ENCODE results near the gene SULF2.

SULF2 gene

DNA sequence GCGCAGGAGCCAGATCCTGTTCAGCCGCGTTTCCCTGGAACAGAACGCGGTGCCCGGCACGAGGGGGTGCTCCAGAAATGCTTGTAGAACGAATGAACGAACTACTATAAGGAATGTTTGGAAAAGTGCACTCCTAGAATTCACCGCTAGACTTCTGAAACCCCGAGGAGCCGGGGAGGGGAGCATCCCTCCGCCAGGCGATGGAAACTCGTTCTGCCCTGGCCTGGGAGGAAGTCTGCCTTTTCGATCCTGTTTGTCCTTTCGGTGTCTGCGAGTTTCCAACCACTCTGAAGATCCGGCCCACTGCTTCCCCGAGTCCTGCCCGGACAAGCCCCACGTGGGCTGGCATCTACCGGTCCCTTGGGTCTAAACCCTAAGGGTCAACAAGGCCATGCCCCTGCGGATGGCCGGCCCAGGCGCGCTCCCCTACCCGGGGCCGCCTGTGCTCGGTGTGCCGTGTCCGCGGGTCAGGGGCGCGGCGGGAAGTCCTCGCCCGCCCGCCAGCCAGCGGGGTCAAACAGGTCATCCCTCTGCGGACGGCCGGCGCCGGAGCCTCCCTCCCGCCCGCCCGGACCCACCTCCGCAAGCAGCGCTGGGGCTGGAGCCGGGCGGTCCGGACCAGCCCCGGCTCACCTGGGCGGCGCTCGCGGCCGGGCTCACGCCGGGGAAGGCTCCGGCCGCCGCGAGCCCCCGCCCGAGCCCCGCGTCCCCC is 526 bp downstream of the SULF2 start:
- no peak for DNase-seq (ENCODE audit: low read depth)

DNA sequence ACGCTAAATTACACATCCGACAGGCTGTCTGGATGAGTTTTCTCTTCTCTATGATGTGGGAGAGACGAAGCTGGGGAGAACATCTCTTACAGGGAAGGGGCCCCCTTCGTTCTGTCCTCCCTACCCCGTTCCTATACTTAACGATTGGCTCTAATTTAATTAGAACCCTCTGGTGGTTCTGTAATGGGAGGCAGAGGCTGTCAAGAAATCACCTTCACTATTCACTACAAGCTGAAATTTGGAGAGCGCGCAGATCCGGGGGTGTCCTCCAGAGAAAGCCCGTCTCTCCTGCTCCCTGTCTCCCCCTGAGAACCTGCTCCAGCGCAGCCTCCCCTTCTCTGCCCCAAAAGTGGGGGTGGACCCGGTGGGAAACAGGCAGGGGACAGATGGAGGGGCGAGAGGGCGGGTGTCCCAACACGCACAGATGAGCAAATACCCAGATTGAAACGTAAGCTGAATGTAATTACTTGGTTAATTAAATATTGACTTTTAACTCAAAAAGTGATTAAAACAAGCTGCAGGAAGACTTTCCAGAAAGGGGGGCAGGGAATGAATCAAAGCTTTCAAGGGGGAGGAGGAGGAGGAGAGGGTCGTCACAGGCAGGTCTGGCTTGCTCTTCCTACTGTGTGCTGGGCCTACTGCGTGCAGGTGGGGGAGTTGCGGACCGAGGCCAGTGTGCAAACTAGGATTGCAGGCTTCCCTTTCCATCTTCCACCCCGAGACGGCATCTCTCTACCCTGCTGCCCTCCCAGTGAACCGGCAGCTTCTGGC is 1.3 kb downstream of the SULF2 start:
- no peak for DNase-seq (ENCODE audit: low read depth)

DNA sequence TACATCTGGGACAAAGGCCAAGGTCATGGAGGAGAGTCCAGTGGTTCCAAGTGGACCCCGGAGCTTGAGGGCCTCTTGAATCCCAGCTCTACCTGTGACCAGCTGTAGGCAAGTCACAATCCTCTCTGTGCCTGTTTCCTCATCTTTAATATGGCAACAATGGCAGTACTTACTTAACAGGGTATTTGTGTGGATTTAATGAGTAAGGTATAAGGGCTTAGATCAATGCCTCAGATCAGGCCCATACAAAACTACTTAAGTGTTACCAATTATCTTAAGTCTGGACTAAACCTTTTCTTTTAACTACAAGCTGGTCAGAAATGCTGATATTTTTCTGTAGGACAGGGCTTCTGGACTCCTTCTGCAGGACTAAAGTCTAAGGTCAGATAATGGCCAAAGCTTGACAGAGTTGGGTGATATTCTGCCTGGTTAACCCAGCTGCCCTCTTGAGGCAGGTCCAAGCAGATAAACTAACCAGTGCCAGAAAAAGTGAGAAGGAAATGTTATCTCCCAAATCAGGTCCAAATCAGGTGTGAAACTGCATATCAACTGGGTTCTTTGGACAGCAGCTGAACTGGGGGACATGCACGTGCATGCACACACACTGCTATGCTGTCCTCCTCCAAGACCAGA is 2.2 kb downstream of the SULF2 start:
- no peak for DNase-seq (ENCODE audit: low read depth)

DNA sequence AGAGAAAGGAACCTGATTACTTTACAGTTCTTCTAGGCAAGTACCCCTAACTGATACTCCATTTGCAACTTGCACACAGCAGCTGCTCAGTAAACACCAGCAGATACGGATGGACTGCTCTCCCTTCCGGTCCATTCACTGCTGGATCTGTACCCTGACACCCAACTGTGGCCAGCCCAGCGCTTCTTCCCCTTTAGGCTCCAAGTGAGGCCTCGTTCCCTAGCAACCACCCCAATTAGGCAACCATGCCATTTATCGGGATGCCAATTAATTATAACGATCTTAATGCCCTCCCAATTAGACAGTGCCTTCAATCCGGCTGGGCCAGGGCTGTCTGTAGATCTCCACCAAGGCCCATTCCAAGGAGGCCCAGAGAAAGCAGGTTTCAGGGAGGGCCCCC is 3.2 kb downstream of the SULF2 start:
- DNase-seq (ENCODE audit: low read depth) = no peak

DNA sequence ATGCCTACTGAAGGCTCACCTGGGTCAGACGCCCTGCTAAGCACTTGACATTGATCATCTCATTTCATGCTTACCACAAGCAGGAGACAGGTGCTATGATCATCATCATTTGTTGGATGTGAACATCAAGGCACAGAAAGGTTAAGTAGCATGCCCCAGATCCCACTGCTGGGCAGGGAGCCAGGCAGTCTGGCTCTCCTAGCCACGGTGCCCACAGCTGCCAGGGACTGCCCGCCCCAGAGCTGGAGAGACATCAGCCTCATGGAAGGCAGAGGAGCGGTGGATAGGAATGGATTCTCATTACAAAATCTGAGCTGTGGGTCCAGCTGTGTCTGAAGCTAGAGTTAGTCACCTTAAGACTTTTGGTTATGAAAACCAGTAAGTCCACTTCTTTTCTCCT is 3.6 kb downstream of the SULF2 start:
- no peak for DNase-seq (ENCODE audit: low read depth)

DNA sequence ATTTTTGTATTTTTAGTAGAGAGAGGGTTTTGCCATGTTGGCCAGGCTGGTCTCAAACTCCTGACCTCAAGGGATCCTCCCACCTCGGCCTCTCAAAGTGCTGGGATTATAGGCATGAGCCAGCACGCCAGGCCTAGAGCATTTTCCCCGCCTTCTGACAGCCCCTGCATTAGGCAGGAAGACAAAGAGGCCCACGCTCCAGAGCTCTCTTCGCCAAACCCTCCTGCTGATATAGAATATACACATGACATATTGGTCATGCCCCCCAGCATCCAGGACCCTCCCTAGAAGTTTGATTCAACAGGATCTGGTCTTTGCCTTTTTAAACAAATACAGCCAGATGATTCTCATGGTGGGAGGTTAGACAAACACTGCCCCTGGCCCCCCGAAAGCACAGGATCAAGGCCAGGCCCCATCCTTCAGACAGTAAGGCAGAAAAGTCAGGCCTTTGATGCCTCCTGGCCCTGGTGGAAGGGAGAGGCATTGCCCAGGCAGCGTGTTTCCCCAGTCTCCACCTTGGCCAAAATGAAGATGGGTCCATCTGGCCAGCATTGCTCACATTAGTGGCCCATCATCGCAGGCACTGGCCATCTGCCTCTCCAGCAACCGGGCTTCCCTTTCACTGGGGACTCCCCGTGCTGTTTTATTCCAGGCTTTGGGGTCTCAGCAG is 4.4 kb downstream of the SULF2 start:
- no peak for DNase-seq (ENCODE audit: low read depth)

DNA sequence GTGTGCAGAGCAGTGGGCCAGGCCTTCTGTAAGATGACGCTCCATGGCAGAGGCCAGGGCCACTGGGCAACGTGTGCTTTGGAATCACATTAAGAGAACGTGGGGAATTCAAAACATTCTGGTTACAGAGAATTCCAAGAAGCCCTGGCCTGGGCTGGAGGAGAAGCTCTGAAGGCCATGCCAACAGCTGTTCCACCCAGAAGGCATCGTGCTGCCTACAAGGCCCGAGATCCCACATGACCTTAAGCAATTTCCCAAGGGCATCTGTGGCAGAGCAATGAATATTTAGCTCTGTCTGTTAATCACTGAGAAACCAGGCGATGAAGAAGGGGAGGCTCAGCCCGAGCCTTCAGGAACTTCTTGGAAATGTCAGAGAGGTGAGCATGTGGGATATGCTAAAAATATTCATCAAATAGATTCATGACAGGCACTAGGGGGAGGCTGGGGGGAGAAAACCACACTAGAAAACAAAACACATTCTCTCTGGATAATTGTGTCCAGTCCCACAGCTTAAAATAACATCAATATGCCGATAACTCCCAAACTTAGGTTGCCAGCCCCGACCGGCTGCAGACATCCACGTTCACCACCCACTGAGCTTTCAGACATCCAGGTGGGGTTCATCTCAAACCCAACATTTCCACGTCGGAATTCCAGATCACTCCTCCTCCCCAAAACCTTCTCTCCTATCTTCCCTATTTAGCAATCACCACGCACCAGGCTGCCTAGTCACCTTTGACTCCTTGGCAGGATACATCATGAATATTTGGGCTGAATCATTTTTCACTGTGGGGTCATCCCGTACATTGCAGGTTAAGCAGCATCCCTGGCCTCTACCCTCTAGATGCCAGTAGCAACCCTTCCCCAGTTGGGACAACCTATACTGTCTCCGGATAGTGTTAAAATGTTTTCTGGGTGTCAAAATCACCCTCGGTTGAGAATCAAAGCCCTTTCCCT is 6.6 kb downstream of the SULF2 start:
- DNase-seq (ENCODE audit: low read depth) = no peak

DNA sequence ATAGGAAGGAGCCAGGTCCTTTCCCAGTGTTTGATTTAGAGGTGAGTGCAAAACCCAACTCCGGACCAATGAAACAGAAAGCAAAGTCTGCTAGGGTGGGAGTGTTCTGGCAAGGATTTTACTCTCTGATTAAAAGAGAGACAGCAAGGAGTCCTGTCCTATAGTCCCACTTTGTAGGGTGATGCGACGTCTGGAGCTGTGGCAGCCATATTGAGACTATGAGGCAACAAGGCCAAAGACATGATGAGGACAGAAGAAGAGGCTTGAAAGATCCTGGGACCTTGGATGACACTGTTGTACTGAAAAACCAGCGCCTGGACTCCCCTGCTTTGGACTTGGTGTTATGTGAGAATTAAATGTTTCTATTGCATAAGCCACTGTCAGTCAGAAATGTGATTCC is 8.1 kb downstream of the SULF2 start:
- DNase-seq (ENCODE audit: low read depth) = no peak

DNA sequence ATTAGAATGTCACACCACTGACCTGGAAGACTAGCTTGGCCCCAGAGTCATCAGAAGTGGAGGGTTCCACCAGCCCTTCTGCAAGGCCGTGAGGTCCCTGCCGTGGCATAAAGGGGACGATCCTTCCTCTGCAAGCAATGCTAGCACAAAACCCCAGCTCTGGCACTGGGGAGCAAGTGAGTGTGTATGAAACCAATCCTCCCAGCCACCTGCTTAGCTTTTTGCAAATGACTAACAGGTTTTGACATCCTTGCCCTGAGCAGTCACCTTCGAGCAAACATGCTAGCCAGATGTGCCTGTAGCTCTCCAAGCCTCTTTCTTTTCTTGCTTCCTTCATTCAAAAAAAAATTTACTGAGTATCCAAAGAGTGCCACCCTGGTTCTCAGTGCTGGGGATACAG is 8.6 kb downstream of the SULF2 start:
- DNase-seq (ENCODE audit: low read depth) = no peak

DNA sequence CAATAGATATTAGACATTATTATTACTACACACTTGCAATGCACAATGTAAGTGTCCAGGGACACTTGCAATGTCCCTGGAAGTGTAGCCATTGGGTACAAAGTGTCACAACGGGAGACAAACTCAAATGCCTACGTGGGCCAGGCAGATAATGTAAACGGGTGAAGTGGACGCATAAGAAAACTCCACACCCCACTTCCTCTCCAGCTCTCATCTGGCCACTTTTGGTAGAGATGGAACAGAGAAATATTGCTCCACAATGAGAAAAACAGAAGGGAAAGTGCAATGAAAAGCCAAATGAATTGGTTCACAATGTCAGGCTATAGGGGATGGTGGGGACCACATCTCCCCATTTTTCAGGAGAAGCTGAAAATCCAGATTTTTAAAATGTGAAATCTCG is 9.4 kb downstream of the SULF2 start:
- no peak for DNase-seq (ENCODE audit: low read depth)

DNA sequence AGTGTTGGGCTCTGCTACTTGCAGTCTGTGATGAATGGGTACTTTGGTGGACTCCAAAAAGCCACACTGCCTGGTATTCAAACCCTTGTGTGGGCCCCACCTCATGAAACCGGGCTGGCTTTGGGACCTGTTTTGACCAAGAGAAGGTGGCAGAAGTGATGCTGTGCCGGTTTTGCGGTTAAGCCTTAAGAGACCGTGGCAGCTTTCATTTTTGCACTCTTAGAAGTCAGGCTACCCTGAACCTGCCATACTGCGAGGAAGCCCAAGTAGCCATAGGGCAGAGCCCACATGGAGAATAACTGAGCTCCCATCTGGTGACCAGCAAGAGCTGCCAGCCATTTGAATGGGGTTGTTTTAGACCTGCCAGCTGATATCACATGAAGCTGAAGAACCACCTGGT is 10.2 kb downstream of the SULF2 start:
- DNase-seq (ENCODE audit: low read depth) = no peak

DNA sequence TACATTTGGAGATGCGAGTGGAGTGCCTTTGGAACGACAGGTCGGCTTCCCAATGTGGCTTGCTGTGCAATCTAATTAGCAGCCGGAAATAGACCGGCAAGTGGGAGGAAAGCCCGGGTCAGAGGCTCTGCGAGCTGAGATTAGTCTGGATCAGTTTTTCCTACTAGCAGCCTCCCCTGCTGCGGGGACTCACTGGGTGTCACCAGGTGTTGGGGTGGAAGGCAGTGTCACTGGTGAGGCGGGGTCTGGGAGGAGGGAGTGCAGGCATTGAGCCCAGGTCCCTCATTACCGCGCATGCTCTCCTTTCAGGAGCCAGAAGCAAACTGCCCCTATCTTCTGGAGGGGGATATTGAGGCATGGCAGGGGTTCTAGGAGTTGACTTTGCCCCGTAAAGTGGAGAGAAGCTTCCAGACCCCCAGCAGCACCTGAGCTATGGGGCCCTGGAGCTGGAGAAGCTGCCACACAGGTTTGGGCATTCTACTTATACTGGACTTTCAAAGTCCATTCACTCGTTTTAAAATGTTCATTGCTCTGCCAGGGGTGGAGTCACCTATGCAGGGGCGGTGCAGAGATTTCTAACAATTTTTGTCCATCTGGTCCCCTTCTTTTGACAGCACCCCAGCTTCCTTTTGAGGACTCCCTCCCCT is 11.0 kb downstream of the SULF2 start:
- DNase-seq (ENCODE audit: low read depth) = no peak

DNA sequence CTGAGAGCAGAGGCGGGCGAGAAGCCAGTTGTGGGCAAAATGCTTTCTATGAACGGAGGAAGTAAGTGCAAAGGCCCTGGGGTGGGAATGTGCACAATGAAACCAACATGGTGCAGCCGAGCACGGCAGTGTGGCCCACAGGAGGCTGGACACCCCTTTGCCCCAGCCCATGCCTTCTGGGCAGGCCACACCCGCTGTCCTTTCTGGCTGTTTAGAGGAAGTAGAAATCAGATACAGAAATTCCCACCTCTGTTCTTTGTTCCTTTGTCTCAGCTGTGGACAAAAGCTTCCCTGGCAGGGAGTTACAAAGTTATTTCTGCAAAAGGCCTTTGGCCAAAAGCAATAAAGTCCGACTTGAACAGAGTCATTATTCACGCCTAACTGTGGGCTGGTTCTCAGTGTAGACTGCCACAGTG is 11.9 kb downstream of the SULF2 start:
- no peak for DNase-seq (ENCODE audit: low read depth)

DNA sequence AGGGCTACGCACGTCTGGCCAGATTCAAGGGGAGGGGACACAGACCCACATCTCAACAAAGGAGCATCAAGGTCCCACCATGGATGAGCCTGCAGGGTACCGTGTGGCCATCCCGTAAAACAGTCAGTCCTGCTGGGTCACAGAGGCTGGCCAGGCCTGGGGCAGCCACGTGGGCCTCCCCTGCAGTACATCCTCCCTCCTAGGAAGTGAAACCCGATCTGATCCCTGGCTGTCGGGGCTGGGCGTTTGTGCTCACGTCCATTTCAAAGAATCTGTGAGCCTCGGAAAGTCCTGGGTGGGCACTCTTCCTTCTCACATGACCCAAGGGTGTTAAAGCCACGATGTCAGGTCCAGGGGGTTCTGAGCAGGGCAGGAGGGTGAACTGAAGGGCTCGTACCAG is 14.3 kb downstream of the SULF2 start:
- DNase-seq (ENCODE audit: low read depth) = no peak

DNA sequence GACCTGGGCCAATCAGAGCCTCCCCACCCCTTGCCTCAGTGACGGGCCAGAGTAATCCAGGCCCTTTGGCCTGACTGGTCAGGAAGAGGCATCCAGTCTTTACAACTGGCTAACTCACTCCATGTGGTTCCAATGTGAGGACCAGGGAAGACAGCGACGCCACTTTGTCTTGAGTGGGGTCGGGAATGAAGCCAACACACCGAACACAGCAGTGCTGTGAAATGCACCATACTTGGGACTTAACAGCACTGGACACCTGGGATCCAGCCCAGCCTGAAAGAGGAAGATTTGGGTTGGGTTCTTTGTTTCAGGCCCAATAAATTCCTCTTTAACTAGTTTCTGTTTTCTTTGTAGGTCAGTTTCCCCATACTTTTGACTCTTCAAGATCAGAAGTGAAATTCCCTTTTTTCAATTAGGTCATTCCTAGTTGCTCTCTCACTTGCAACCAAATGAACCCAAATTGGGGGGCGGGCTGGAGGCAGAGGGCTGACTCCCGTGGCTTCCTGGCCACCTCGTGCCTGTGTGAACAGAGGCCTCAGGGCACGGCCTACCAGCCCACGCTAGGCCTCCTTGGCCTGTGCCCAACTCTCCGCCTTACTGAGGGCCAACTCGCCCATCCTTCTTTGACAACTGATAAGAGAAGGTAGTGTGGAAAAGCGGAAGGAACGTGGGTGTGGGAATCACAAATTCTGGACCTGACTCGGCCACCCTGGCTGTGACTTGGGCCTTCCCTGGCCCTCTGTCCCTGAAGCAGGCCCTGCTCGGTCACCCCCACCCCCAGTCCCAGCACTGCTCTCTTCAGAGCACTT is 17.1 kb downstream of the SULF2 start:
- no peak for DNase-seq (ENCODE audit: low read depth)

DNA sequence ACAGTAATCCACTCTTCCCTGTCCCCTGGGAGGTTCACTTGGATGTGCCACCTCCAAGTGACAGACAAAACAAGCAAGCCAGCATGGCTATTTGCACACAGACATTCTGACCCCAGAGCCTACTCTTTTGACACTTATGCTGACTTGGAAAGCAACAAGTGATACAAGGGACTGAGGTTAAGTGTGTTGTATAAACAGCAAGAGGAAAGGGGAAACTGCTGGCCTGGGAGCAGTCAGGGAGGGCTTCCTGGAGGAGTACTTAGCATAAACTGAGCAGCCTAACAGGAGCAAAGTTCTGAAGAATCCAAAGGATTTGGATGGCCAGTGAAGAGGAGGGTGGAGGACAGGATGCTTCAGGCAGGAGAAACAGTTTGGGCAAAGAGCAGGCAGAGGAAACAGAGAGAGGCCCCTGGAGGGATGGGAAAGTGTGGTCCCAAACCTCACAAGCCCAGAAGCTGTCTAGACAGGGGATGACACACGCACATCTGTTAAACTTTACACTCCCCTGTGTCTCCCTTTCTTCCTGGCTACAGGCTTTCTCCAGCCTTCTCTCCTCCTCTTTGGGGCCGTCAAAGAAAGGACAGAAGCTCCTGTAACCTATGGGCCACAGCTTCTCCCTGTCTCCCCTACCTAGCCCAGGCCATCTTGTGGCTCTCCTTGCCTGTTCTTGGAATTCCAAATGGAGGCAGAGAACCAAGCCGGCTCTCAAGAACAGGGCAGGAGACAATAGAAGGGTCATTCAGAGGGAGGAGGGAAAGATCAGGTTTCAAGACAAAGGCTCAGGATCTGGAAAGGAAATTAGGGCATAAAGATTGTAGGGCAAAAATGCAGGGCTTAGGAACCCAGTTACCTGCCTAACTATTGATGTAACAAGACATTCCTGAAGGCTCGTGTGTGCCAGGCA is 19.3 kb downstream of the SULF2 start:
- no peak for DNase-seq (ENCODE audit: low read depth)

DNA sequence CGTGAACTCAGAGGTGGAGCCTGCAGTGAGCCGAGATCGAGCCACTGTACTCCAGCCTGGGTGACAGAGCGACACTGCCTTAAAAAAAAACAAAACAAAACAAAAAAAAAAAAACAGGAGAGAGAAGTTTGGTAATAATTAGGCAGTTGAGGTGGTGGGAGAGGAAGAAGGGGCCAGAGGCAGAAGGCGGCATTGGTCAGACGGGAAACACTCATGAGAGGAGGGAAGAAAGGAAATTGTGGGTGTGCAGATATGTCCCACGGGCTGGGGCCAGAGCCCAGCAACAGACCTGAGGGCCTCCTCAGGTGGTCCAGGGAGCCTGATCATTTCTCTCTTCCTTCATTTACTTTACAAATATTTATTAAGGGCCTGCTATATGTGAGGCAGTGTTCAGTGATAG is 20.0 kb downstream of the SULF2 start:
- DNase-seq (ENCODE audit: low read depth) = no peak

DNA sequence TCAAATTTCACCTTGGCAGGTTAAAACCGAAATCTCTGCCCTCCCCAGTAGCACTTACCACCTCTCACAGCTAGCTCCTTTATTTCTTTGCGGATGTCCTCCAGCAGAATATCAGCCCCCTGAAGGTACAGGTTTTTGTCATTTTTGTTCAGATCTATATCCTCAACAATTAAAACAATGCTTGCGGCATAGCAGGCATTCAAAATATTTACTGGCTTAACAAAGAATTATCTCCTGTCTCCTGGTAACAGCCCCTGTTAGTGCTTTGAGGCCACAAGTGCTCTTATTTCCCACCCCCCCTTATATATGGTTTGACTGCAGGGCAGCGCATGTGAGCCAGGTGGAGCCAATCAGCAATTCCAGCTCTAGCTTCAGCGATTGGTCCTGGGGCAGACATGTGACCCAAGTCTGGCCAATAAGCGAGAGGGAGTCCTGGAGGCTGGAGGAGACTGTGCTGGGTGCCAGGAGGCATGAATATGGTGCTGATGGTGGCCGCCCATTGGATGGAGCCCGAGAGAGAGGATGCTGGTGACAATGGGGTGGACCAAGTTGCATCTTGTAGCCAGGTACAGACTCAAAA is 21.0 kb downstream of the SULF2 start:
- no peak for DNase-seq (ENCODE audit: low read depth)
